Posterior cingulate gyrus (tissue), 11 donors: ENCODE results near the gene TREH.
A peak's percentile ranks its signal among the peaks of the same experiment; 100 is the strongest.

Experiments used
- DNase-seq, 10 donors: peaks; one replicate each; pipeline versions ENCODE4 v3.0.0 to v3.0.0-alpha.2; 2020 to 2021; ENCODE audit warnings: mixed read lengths in 3 of 10
- intact Hi-C: fragments of 100-400 bp; cut with DNase I; formaldehyde crosslinking; loops from one replicate; pipeline ENCODE4 v1.15.1; 2023

Gene TREH

DNA sequence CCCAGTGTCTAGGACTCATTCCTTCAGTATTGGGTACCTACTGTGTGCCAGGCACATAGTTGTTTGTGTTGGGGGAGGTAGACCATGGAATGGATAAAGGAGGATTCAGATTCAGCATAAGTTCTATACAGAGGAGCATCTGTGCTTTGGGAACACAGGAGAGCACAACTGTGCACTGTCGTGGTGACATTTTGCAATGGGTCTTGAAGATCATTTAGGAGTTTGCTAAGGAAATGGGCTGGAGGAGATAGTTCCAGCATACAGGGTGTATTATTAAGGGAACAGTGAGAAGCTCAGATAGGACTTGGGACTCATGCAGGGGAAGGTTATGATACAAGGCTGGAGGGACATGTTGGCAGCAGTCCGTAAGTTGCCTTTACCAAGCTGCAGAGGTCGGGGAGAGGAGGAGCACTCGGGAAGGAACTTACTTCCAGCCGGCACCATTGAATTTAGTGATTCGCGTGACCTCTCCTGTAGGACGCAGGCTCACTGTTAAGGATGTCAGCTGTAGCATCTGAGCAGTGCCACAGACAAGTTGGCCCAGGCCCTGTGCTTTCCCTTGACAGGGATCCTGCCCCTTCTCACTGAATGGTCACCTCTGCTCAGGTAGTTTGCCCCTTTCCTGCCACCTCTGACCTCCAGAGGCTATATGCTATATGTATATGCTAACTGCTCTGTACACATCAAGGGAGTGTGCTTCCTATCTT is 25.6 kb downstream of the TREH start:
- peak in 1 of 10 donors; percentile 7 for DNase-seq
- intact Hi-C loops, result no loop called here

DNA sequence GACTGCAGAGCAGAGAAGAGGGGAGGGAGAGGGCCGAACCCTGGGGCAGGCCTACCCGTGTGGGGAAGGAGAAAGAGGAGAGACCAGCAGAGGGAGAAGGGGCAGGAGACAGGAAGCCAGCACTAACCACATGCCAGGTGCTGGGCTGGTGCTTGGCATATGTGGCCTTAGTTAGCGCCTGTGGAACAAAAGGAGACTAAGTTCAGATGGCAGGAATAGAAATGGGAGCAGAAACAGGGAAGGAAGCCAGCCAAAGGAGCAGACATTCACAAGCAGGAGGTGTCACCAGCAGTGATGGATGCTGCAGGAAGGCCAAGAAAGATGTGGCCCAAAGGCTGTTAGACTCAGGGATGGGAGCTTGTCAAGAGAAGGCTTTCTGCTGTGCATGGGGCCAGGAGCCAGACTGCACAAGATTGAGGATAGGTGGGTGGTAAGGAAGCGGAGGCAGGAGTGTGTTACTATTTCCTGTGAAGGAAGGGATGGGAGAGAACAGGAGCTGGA is 26.7 kb downstream of the TREH start:
- DNase-seq, result peak in 6 of 10 donors; percentile 44 to 92 (median 64)
- intact Hi-C loops, result no loop called here

DNA sequence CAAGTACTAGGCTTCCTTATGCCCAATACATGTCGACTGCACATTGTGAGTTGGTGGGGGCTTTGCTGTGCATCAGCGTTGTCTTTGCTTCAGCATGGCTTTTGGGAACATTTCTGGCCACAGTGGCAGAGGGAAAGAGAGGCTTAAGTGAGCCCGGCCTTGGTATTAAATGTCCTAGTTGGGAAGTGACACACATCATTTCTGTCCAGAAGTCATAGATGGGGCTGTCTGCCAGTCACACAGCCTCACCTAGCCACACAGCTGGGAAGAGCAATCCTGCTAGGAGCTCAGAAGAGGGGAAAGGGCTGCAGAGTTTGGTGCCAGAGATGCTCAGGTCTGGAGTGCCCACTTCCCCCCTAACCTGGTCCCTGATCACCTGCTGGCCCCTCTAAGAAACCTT is 27.6 kb downstream of the TREH start:
- intact Hi-C loops, result no loop called here
- DNase-seq, result peak in 1 of 10 donors; percentile 18

DNA sequence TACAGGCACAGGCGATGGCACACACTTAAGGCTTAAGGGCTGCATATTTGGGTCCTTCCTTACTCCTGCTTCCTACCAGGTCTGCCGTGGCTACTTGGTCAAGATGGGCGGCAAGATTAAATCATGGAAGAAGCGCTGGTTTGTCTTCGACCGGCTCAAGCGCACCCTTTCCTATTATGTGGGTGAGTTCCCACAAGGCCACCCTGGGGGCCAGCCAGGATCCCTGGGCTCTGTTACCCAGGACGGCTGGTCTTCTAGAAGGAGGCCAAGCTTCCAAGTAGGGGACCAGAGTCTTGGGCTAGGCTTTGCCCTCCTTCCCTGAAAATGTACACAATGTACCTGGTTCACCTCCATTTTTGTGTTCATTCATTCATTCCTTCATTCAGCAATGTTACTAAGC is 29.1 kb downstream of the TREH start:
- intact Hi-C loops, result no loop called here
- peak in 1 of 10 donors; percentile 42 for DNase-seq

DNA sequence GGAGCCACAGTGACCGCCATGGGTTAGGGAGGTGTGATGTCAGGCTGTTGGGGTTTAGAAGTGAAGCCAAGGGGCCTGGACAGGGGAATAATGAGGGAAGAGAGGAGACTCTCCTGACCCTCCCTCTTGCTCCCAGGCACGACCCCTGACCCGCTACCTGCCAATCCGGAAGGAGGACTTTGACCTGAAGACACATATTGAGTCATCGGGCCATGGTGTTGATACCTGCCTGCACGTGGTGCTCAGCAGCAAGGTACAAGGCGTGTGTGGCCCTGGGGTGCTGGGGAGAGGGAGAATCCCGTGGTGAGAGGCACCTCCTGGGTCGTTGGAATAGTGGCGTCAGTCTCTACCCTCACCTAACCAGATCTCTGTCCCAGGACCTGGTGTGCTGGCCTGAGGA is 29.5 kb downstream of the TREH start:
- peak in 1 of 10 donors; percentile 25 for DNase-seq
- intact Hi-C loops, result no loop called here

DNA sequence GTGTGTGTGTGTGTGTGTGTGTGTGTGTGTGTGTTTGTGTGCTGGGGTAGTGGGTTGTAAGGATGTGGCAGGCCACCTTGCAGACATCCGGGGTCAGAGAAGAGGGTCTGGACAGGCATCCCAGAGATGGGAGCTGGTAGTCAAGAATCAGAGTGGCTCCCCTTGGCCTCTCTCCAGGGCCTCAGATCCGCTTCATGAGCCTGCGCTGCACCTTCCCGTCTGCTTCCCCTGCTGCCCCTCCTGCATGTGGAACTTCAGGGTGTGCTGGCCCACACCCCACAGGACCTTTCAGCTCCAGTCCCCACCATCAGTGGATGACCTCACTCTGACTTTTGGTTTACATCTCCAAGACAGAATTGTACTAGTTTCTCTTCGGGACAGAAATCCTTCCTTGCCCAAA is 31.2 kb downstream of the TREH start:
- intact Hi-C loops, result no loop called here
- DNase-seq, result peak in 2 of 10 donors; percentile 5 to 57

DNA sequence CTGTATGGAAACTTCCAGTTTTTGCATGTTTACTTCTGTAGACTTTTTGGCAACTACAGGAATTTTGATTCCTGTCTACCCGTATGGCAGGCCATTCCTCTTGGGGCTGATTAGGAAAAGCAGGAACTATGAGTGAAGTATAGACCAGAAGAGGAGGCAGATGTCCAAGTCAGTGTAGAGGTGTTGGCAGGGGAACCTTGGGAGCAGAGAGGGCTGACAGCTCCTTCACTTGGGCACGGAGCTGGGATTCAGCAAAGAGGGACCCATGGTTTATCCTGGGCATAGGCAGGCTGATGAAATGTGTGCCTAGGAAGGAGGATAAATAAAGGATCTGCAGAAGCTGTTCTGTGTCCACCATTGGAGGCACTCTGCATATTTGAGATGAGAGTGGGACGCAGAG is 33.1 kb downstream of the TREH start:
- DNase-seq, result peak in 1 of 10 donors; percentile 2
- intact Hi-C loops, result no loop called here

DNA sequence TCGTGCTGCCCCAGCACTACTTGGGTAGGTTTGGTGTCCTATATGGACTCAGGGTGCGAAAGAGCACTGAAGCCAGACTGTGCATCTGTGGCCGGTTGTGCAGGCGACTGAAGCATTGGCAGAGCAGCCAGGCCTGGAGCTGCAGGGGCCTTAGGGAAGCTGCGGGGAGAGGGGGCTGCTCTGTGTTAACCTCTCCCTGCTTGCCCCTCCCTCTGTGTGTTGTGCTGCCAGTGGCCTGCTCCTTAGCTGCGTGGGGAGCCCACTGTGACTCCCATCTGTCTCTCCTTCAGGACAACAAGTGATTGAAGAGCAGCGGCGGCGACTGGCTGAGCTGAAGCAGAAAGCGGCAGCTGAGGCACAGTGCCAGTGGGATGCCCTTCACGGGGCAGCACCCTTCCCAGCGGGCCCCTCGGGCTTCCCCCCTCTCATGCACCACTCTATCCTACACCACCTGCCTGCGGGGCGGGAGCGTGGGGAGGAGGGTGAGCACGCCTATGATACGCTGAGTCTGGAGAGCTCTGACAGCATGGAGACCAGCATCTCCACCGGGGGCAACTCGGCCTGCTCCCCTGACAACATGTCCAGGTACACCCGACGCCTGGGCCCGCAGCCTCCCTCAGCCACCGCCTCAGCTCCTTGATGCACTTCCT is 34.3 kb downstream of the TREH start:
- DNase-seq, result peak in 3 of 10 donors; percentile 47 to 79 (median 67)
- intact Hi-C loops, result no loop called here

DNA sequence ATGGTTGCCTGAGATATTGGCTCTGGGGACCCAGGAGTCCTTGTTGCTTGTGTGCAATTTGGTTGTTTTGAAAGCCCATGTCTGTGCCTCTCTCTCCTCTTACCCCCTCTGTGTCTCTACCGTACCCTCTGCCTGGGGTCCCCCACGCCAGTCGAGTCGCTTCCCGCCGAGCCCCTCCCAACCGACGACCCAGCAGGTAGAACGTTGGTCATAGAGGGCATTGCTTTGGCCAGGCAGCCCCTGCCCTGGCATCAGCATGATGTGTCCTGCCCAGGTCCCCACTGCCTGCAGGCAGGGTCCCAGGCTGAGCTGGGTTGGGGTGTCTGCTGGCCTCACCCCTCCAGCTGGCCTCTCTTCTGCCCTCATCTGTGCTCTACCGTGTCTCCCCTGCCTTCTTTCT is 35.0 kb downstream of the TREH start:
- intact Hi-C loops, result no loop called here
- peak in 3 of 10 donors; percentile 33 to 48 (median 42) for DNase-seq

DNA sequence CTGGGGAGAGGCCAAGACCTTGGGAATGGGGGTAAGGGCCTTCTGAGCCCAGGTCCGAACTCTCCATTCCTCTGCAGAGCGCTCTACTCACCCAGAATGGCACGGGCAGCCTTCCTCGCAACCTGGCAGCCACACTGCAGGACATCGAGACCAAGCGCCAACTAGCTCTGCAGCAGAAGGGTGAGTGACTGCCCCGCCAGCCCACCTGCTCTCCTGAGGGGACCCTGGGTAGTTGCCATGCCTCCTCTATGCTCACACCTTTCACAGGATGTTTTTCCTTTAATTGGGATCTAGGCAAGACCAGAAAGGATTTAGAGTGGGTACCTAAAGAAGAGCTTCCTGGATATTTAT is 35.5 kb downstream of the TREH start:
- intact Hi-C loops, result no loop called here
- peak in 1 of 10 donors; percentile 65 for DNase-seq

DNA sequence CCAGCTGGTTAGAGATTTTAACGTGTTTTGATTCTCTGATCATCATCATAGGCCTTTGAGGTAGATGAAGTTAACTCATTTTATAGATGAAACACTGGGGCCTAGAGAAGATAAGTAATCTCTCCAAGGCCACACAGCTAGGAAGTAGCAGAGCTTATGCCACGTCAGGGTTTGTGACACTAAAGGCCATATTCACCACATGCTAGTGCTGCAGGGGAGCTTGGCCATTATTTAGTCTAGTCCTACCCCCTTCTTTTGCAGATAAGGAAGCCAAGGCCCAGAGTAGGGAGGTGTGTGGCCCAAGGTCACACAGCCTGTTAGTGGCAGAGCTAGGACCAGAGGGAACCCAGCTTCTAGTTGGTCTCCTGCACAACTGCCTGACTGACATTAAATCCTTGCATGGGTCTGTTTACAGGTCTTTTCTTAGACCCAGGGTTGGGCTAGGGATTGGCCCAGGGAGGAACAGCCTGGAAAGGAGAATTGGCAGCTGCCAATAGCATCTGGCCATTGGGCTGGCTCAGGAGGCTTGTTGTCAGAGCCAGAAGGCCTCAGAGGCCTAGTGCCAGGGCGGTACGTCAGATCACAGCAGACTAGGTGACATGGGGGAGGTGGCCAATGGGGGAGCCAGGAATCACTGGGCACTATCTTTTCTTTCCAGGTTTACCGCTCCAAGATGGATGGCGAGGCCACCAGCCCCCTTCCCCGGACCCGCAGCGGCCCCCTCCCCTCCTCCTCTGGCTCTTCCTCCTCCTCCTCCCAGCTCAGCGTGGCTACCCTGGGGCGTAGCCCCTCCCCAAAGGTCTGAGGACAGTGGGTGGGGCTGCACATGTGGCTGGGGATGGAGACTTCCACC is 36.1 kb downstream of the TREH start:
- intact Hi-C loops, result no loop called here
- peak in 2 of 10 donors; percentile 29 to 65 for DNase-seq

DNA sequence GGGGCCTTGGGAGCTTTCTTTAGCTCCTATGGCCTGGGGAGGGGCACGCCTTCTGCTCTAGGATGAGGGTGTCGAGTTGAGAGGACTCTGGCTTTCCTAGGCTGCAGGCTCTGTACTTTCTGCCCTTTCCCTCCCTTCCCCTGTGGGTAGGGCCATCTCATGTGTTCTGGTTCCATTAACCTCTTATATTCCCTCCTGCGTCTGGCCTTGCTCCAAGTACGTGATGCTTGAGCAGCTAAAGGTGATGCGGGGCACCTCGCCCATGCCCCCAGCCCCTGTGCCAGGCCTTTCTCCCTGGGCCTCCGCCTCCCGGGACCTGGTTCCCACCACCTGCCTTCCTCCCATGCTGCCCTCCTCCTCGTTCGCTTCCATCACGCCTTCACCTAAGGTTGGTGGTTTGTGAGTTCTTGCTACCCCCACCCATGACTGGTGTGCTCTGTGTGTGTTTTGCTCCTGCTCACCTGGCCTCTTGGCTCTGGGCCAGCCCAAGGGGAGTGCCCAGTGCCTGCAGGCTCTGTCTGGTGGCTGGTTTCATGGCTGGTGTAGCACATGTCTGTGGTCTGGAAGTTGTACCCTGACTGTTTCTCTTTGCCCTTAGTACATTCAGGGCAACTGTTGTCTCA is 37.9 kb downstream of the TREH start:
- DNase-seq, result peak in 2 of 10 donors; percentile 66 to 74
- intact Hi-C loops, result no loop called here

DNA sequence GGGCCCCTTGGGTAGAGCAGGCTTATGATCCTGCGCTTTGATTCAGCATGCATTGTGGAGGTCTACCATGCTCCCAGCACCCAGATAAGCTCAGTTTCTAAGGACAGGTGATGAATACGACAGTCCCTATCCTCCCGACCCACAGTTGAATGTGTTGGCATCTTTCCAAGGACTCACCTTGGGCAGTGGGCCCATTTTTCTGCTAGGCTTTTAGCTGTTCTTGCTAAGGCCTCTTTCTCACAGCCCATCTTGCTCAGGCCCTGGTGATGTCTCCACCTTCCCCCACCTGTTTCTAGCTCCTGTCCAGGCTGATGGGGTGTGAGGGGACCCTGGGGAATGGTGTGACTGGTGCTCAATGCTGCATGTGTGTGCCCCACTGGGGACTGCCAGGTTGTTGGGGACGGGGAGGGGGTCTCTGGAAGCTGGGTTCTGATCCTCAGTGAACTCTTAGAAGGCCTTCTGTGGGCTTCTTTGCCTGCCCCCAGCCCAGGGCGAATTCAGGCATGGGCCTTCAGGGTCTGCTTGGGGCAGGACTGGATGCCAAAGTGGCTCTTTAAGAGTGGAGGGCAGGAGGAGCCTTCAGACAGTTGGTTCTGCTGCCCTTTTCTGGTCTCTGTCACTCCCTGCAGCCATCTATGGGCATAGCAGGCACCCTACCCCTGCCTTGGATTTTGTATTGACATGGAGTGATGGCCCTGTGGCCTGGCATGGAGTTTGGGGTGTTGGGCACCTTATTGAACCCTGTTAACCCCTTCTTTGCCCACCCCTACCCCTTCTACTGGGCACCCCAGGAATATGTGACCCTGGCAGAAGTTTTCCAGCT is 38.9 kb downstream of the TREH start:
- intact Hi-C loops, result no loop called here
- peak in 2 of 10 donors; percentile 40 to 55 for DNase-seq

DNA sequence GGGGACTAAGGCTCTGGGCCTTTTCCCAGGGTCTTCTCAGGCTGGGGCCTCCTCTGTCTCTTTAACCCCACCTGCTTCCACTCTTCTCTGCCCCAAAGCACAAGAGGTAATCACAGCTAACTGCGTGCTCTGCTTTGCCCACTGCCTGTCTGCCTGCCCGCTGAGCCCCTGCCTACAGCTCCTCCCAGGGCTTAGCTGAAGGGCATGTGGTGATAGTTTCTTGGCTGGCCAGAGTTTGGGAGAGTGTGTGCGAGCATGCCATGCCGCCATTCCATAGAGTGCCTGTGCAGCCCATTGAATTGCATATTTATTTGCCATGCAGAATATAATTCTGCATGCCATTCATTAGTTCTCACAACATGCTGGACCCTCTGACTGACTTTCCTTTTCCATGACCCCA is 39.6 kb downstream of the TREH start:
- intact Hi-C loops, result no loop called here
- peak in 1 of 10 donors; percentile 68 for DNase-seq

DNA sequence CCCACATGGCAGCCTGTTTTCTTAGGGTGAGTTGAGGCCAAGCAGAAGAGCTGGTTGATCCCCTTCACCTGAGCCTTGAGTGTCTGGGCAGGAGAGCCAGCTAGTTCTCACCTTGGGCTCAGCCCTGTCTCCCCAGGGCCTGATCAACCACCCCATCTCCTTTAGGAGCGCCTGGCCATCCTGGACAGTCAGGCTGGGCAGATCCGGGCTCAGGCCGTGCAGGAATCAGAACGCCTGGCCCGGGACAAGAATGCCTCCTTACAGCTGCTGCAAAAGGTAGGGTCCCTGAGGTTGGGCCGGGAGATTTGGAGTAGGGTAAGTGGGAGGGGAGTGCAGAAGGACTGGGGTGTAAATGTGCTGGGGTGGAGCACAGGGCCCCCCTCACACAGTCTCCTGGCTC is 40.7 kb downstream of the TREH start:
- peak in 1 of 10 donors; percentile 76 for DNase-seq
- intact Hi-C loops, result no loop called here

DNA sequence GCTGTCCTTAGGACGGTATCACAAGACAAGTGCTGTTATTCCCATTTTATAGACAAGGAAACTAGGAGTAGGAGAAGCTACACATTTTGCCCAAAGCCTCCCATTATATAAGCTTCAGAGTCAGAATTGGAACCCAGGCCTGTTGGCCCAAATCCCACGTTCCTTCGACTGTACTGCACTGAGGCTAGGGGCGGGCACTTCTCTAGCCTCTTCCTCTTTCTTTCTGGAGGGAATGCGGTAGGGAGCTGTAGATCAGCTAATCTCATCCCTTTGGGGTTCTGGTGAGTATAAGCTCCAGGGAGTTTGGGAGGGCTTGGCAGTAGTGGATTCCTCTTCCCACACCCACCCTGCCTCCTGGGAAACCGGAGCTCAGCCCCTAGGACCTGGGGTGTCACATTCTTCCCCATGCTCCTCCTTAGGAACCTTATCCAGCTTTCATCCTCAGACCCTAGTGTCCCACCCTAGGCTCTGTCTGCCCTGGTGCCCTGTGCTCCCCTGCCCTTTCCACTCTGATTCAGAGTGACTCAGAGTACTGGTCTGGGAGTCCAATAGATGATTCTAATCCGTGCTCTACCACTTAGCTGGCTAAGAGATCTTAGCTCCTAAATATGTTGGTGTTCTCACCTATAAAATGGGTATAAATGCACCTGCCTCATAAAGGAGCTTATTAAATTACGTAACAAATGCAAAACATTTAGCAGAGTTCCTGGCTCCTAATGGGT is 42.7 kb downstream of the TREH start:
- peak in 2 of 10 donors; percentile 12 to 34 for DNase-seq
- intact Hi-C loops, result no loop called here

DNA sequence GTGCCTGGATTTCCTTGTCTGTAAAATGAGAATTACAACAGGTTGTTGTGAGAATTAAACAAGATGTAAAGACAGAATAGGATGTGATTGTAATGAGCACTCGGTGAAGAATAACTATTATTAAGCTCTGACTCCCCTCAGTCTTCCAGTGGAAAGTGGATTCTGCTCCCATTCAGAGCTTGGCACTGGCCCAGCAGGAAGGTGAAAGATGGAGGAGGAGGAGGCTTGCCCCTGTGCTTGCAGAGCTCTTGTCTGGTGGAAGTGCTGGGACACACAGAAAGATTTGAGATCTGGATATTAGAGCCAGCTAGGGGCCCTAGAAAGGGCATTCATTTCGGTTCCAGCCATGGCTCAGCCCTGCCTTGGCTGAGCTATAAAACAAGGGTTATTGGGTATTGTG is 43.8 kb downstream of the TREH start:
- intact Hi-C loops, result no loop called here
- DNase-seq, result peak in 2 of 10 donors; percentile 35 to 55

DNA sequence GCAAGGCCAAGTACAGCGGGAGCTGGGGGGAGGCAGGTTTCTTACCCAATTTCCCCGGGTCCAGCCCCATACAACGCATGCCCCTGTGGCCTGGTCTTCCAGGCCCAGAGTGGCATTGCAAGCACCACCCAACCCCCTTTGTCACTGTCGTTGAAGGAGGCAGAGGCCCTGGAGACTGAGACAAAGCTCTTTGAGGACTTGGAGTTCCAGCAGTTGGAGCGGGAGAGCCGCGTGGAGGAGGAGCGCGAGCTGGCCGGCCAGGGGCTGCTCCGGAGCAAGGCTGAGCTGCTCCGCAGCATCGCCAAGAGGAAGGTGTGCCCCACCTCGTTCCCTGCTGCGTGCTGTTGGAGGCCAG is 44.2 kb downstream of the TREH start:
- intact Hi-C loops, result no loop called here
- peak in 3 of 10 donors; percentile 42 to 77 (median 73) for DNase-seq
